ENCODE data around the gene CNTNAP1. TPM values are rescaled to one million over a fixed set of nuclear protein-coding genes. Genes with fewer than 3 reads are reported as not detected.

Gene CNTNAP1
- total and polyA plus RNA-seq, 9 of the 15 experiments (the other 6 are each of a cell fraction or from before 2014, with no cell fraction given) = 0.10 to 1.8 (median 0.62) TPM

GRCh38 chr17:42657824-42658588 lies 24.3 kb upstream of the CNTNAP1 start (continued):
- TF ChIP-seq NKRF (IDR thresholded peaks at IDR 0.05; ENCODE audit: borderline replicate concordance) (no peak), NBN (IDR thresholded peaks at IDR 0.05; ENCODE audit: low read depth) (no peak), ADNP (tag; IDR thresholded peaks at IDR 0.05) (peak; percentile 17; the same call in 1 of the 2 replicates), PPARD (CRISPR knock-in tag; IDR thresholded peaks at IDR 0.05) (no peak), ETV6 (IDR thresholded peaks at IDR 0.05; ENCODE audit: borderline replicate concordance in 1 of 2, low read depth in 2 of 2, low read length in 1 of 2) (no peak), ETV6 (CRISPR knock-in tag; IDR thresholded peaks at IDR 0.05; ENCODE audit: borderline replicate concordance) (no peak), BDP1 (IDR thresholded peaks at IDR 0.05; ENCODE audit: insufficient read depth, insufficient read length) (no peak), EWSR1 (IDR thresholded peaks at IDR 0.05; ENCODE audit: borderline replicate concordance, low read depth, partially characterized antibody) (no peak), PTBP1 (IDR thresholded peaks at IDR 0.05; ENCODE audit: low read depth, low read length) (no peak), THAP12 (CRISPR knock-in tag; IDR thresholded peaks at IDR 0.05) (no peak), XRCC5 (IDR thresholded peaks at IDR 0.05; ENCODE audit: low read depth, low read length) (no peak), IFI16 (CRISPR knock-in tag; IDR thresholded peaks at IDR 0.05) (no peak)

All from K562 (cell line).